Measurements from ENCODE around the gene PWP1.

PWP1 gene

DNA sequence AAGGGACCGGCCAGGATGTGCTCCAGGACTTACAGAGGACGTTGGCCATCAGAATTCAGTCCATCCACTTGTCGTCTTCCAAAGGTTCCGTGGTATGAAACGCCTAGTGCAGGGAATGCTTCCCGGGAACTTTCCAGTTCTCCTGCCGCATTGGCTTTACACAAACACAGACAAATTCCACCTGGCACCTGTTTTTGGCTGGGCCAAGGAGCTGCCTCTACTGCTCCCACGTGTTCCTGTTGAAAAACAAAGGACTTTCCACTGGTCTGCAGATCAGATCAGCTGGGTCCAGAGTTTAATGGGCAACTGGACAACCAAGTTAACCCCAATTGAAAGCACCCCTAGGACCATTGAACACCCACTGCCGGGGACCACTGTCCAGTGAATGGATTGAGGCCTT, 28.0 kb upstream of the PWP1 start:
- TF ChIP-seq FOXP2 (optimal IDR thresholded peaks at IDR 0.05; ENCODE audit: borderline replicate concordance, extremely low read depth, extremely low read length, insufficient read depth) = no peak

DNA sequence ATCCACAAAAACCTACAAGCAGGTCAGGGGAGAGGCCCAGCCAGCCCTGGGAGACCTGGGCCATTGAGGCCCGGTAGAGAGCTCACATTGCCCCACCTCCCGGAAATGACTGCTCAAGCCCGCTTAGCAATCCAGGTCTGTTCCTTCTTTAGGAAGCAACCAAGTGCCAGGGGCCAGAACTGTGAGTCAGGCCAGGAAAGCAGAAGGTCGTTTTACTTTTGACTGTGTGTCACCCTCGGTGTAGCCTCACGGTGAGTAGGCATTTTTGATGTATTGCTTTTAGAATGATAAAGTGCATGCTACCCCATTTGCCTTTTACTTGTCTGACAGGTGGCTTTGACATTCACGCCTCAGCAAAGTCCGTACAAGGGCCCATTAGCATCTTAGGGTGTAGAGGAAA, 25.4 kb upstream of the PWP1 start:
- no peak for TF ChIP-seq TAF1 (IDR thresholded peaks at IDR 0.05; ENCODE audit: borderline replicate concordance, insufficient read depth, low read length)
- TF ChIP-seq SIN3A (IDR thresholded peaks at IDR 0.05; ENCODE audit: borderline replicate concordance, insufficient read depth, low read length) = no peak
- TF ChIP-seq FOXP2 (optimal IDR thresholded peaks at IDR 0.05; ENCODE audit: borderline replicate concordance, extremely low read depth, extremely low read length, insufficient read depth) = no peak
- TF ChIP-seq, protein P1, sequence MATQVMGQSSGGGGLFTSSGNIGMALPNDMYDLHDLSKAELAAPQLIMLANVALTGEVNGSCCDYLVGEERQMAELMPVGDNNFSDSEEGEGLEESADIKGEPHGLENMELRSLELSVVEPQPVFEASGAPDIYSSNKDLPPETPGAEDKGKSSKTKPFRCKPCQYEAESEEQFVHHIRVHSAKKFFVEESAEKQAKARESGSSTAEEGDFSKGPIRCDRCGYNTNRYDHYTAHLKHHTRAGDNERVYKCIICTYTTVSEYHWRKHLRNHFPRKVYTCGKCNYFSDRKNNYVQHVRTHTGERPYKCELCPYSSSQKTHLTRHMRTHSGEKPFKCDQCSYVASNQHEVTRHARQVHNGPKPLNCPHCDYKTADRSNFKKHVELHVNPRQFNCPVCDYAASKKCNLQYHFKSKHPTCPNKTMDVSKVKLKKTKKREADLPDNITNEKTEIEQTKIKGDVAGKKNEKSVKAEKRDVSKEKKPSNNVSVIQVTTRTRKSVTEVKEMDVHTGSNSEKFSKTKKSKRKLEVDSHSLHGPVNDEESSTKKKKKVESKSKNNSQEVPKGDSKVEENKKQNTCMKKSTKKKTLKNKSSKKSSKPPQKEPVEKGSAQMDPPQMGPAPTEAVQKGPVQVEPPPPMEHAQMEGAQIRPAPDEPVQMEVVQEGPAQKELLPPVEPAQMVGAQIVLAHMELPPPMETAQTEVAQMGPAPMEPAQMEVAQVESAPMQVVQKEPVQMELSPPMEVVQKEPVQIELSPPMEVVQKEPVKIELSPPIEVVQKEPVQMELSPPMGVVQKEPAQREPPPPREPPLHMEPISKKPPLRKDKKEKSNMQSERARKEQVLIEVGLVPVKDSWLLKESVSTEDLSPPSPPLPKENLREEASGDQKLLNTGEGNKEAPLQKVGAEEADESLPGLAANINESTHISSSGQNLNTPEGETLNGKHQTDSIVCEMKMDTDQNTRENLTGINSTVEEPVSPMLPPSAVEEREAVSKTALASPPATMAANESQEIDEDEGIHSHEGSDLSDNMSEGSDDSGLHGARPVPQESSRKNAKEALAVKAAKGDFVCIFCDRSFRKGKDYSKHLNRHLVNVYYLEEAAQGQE (IDR thresholded peaks at IDR 0.05; ENCODE audit: insufficient read depth in 1 of 2, low read depth in 2 of 2, low read length in 2 of 2) = no peak
- TF ChIP-seq POLR2AphosphoS5 (IDR thresholded peaks at IDR 0.05; ENCODE audit: low read depth, low read length) = no peak

DNA sequence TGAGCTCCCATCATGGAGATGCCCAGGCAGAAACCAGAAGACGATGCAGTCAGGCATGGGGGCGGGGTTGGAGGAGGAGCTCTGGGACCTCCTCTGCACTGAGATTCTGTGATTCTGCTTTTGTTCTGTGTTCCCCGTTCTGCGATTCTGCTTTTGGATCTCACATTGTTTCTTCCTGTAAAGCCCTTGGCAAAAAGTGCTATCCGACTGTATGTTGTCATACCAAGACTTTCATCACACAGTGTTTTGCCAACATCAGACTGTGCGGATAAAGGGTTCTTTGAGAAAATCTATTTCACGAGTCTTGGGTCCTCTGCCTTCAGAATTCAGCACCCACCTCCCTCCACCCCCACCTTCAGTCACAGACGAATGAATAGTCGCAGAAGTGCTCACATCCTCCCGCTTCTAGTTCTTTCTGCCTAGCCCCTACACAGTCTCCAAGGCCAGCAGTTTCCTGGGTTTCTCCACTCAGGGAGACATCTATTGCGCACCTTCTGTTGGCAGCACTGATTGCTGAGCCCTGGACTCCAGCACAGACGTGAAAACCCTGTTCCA, 24.7 kb upstream of the PWP1 start:
- TF ChIP-seq TAF1 (IDR thresholded peaks at IDR 0.05; ENCODE audit: borderline replicate concordance, insufficient read depth, low read length) (no peak), POLR2AphosphoS5 (IDR thresholded peaks at IDR 0.05; ENCODE audit: low read depth, low read length) (no peak), SIN3A (IDR thresholded peaks at IDR 0.05; ENCODE audit: borderline replicate concordance, insufficient read depth, low read length) (no peak)
- TF ChIP-seq, protein P1 (IDR thresholded peaks at IDR 0.05; ENCODE audit: insufficient read depth in 1 of 2, low read depth in 2 of 2, low read length in 2 of 2) = no peak

DNA sequence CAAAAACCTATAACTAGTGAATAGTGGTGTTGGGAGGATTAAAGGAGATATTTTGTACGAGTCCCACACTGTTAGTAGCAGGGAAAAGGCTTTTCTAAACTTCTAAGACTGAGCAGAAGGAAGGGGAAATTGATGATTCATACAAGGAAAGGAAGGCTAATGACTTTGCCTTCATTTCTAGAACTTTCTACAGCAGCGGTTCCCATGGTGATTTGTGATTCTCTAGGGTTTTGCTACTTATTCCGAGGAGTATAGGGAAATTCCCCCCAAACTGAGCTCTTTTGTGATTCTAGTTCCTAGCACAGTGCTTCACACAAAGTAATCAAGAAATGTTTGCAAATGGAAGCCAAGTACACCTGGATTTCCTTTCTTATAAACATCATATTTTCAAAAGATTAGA, 23.8 kb upstream of the PWP1 start:
- TF ChIP-seq TAF1 (IDR thresholded peaks at IDR 0.05; ENCODE audit: borderline replicate concordance, insufficient read depth, low read length) (no peak), FOXP2 (optimal IDR thresholded peaks at IDR 0.05; ENCODE audit: borderline replicate concordance, extremely low read depth, extremely low read length, insufficient read depth) (no peak), SIN3A (IDR thresholded peaks at IDR 0.05; ENCODE audit: borderline replicate concordance, insufficient read depth, low read length) (no peak), POLR2AphosphoS5 (IDR thresholded peaks at IDR 0.05; ENCODE audit: low read depth, low read length) (no peak)
- TF ChIP-seq, protein P1 (IDR thresholded peaks at IDR 0.05; ENCODE audit: insufficient read depth in 1 of 2, low read depth in 2 of 2, low read length in 2 of 2) = no peak

DNA sequence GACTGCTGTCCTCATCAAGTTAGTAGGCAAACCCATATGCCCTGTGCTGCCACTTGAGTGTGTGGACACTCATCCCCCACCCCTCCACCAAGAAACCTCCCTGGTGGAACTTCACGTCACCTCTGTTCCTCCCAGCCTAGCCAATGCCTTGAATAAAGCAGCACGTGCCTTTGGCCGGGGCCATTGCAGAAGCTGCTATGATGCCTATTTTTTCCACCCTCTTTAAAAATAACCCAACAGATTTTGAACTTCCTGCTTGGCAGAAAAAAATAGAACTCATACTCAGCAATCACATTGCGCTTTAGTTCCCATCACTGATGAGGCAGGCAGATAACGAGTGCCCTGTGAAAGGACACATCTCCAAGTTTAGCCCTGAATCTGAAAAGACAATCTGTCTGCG, 23.1 kb upstream of the PWP1 start:
- TF ChIP-seq FOXP2 (optimal IDR thresholded peaks at IDR 0.05; ENCODE audit: borderline replicate concordance, extremely low read depth, extremely low read length, insufficient read depth) (no peak), TAF1 (IDR thresholded peaks at IDR 0.05; ENCODE audit: borderline replicate concordance, insufficient read depth, low read length) (no peak), POLR2AphosphoS5 (IDR thresholded peaks at IDR 0.05; ENCODE audit: low read depth, low read length) (no peak), SIN3A (IDR thresholded peaks at IDR 0.05; ENCODE audit: borderline replicate concordance, insufficient read depth, low read length) (no peak)
- TF ChIP-seq, protein P1 (IDR thresholded peaks at IDR 0.05; ENCODE audit: insufficient read depth in 1 of 2, low read depth in 2 of 2, low read length in 2 of 2) = no peak

Data from PFSK-1 (cell line).